ENCODE data around the gene LRATD1. TPM values are rescaled to one million over a fixed set of nuclear protein-coding genes. Genes with fewer than 3 reads are reported as not detected.

Gene LRATD1
- polyA plus RNA-seq, 3 donors = not detected

DNA sequence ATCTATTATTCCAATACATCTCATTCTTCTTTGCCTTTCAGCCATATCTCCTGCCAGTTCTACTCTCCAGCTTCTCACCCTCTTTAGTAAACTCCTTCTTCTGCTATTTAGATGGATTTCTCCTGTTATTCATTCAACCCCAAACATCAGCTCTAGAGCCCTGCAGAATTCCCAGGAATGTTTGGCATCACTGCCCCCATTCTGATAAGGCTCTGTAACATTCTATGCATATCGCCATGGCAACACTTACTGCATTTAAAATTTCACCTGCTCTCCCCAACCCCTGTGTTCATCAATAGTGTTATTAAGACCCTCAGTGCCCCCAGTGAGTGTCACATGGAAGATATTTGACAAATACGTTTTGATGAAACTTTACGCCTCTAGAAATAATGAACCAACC lies 28.6 kb downstream of the LRATD1 start:
- Histone ChIP-seq H3K79me2 (ENCODE audit: insufficient read depth, low read length) (no peaks in the 10 kb centered on the region), H3K4me1 (ENCODE audit: control insufficient read depth in 1 of 2, insufficient read depth in 2 of 2, low read length in 2 of 2) (no peaks in the 10 kb centered on the region), H3K36me3 (replicated peaks in 1 of 2; ENCODE audit: control insufficient read depth in 1 of 2, insufficient read depth in 2 of 2, low read length in 2 of 2) (no peaks in the 10 kb centered on the region), H3K27ac (ENCODE audit: low read depth in 1 of 2, low read length in 2 of 2) (no peak overlapping the region), H3K9me3 (replicated peaks in 1 of 2; ENCODE audit: control insufficient read depth in 1 of 2, insufficient read depth in 1 of 2, low read length in 2 of 2) (peaks cover 0 to 4% of the 10 kb centered on the region in 2 donors), H3K4me3 (replicated peaks in 1 of 3; ENCODE audit: low read depth in 2 of 3, low read length in 3 of 3) (no peak overlapping the region), H3K27me3 (ENCODE audit: control insufficient read depth in 2 of 2, insufficient read depth in 2 of 2, low read length in 2 of 2) (no peaks in the 10 kb centered on the region), H4K20me1 (ENCODE audit: insufficient read depth, low read length) (no peaks in the 10 kb centered on the region), H3K4me2 (replicated peaks; ENCODE audit: extremely low read depth, low read length, poor library complexity, severe bottlenecking) (no peak overlapping the region), H2AFZ (ENCODE audit: insufficient read depth, low read depth, low read length, poor library complexity, severe bottlenecking) (no peak overlapping the region), H3K9ac (ENCODE audit: insufficient read depth, low read length, poor library complexity, severe bottlenecking) (no peak overlapping the region)
- peaks cover 0 to 1% (median 0%) of the 10 kb centered on the region in 3 donors for H3K27me3 Mint-ChIP-seq (ENCODE audit: low read depth in 3 of 3)
- H3K27ac Mint-ChIP-seq = no peak overlapping the region
- intact Hi-C loops (cut with micrococcal nuclease) = no loop called here
- no peaks in the 10 kb centered on the region for H3K36me3 Mint-ChIP-seq
- H3K9me3 Mint-ChIP-seq = peaks cover 0 to 3% (median 0%) of the 10 kb centered on the region in 7 donors
- no peaks in the 10 kb centered on the region for H3K4me1 Mint-ChIP-seq
- TF ChIP-seq, protein P1, sequence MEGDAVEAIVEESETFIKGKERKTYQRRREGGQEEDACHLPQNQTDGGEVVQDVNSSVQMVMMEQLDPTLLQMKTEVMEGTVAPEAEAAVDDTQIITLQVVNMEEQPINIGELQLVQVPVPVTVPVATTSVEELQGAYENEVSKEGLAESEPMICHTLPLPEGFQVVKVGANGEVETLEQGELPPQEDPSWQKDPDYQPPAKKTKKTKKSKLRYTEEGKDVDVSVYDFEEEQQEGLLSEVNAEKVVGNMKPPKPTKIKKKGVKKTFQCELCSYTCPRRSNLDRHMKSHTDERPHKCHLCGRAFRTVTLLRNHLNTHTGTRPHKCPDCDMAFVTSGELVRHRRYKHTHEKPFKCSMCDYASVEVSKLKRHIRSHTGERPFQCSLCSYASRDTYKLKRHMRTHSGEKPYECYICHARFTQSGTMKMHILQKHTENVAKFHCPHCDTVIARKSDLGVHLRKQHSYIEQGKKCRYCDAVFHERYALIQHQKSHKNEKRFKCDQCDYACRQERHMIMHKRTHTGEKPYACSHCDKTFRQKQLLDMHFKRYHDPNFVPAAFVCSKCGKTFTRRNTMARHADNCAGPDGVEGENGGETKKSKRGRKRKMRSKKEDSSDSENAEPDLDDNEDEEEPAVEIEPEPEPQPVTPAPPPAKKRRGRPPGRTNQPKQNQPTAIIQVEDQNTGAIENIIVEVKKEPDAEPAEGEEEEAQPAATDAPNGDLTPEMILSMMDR (IDR thresholded peaks at IDR 0.05) = no peak
- WGBS (ENCODE audit: insufficient coverage) = 100% methylated on average over 1 of the region's 3 CpGs
- no peak for DNase-seq
- no peak overlapping the region for H3K4me3 Mint-ChIP-seq

DNA sequence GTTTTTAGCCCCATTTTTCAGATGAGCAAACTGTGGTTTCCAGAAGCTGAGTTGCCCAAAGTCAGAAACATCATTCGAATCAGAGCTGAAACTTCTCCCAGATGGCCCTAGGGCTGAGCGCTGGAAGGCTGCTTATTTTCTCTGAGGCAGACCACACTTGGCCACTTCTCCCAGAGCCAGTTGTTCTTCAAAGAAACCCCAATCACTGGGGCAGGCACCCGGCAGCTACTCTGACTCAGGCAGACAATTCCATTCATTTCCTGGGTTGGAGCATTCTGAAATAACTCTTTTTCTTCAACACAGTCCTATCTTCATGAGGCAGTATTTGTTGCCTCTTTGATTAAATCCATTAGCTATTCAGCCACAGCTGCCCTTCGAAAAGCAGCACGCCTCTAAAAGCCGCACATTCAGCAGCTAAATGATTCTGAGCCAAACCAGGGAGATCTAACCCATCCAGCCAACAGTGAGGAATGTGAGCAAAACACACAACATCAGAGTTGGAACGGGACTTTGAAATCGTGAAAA lies 40.9 kb downstream of the LRATD1 start:
- no peaks in the 10 kb centered on the region for H4K20me1 ChIP-seq (ENCODE audit: insufficient read depth, low read length)
- no peaks in the 10 kb centered on the region for H3K27me3 ChIP-seq (ENCODE audit: control insufficient read depth in 2 of 2, insufficient read depth in 2 of 2, low read length in 2 of 2)
- WGBS (ENCODE audit: insufficient coverage) = 91% methylated on average over 6 of the region's 8 CpGs
- intact Hi-C loops (cut with micrococcal nuclease) = no loop called here
- DNase-seq = no peak
- H3K4me2 ChIP-seq (replicated peaks; ENCODE audit: extremely low read depth, low read length, poor library complexity, severe bottlenecking) = no peak overlapping the region
- Mint-ChIP-seq H3K27ac (no peak overlapping the region), H3K36me3 (no peaks in the 10 kb centered on the region), H3K9me3 (peaks cover 0 to 9% (median 4%) of the 10 kb centered on the region in 7 donors), H3K27me3 (ENCODE audit: low read depth in 3 of 3) (no peaks in the 10 kb centered on the region), H3K4me3 (no peak overlapping the region), H3K4me1 (no peaks in the 10 kb centered on the region)
- H3K4me3 ChIP-seq (replicated peaks in 1 of 3; ENCODE audit: low read depth in 2 of 3, low read length in 3 of 3) = no peak overlapping the region
- H3K9ac ChIP-seq (ENCODE audit: insufficient read depth, low read length, poor library complexity, severe bottlenecking) = no peak overlapping the region
- H3K27ac ChIP-seq (ENCODE audit: low read depth in 1 of 2, low read length in 2 of 2) = no peak overlapping the region
- TF ChIP-seq, protein P1 (IDR thresholded peaks at IDR 0.05) = no peak
- no peak overlapping the region for H2AFZ ChIP-seq (ENCODE audit: insufficient read depth, low read depth, low read length, poor library complexity, severe bottlenecking)
- no peaks in the 10 kb centered on the region for H3K9me3 ChIP-seq (replicated peaks in 1 of 2; ENCODE audit: control insufficient read depth in 1 of 2, insufficient read depth in 1 of 2, low read length in 2 of 2)
- H3K79me2 ChIP-seq (ENCODE audit: insufficient read depth, low read length) = no peaks in the 10 kb centered on the region
- H3K4me1 ChIP-seq (ENCODE audit: control insufficient read depth in 1 of 2, insufficient read depth in 2 of 2, low read length in 2 of 2) = no peaks in the 10 kb centered on the region
- no peaks in the 10 kb centered on the region for H3K36me3 ChIP-seq (replicated peaks in 1 of 2; ENCODE audit: control insufficient read depth in 1 of 2, insufficient read depth in 2 of 2, low read length in 2 of 2)

Data from CD14-positive monocyte (primary cell).